Neuronal stem cell (in vitro differentiated cells): ENCODE measurements around the gene MUC6. TPM values are rescaled to one million over a fixed set of nuclear protein-coding genes. Genes with fewer than 3 reads are reported as not detected.

ENCODE experiments used
- DNase-seq: peaks from one replicate; pipeline ENCODE4 v3.0.0-alpha.2; 2013; ENCODE audit warnings: low spot score
- H2AFZ ChIP-seq: one replicate; pipeline ENCODE4 v1.6.1; 2013; ENCODE audit warnings: mild to moderate bottlenecking, low read length, inconsistent platforms
- H2AK5ac ChIP-seq: 2 replicates; pipeline ENCODE4 v1.6.1; 2013; ENCODE audit warnings: low read depth, mild to moderate bottlenecking, inconsistent platforms, low read length, moderate library complexity, mixed read lengths
- H2BK120ac ChIP-seq: 2 replicates; pipeline ENCODE4 v1.6.1; 2013; ENCODE audit warnings: low read depth, mild to moderate bottlenecking, inconsistent platforms, low read length, moderate library complexity, mixed read lengths
- H2BK12ac ChIP-seq: one replicate; pipeline ENCODE4 v1.6.1; 2013; ENCODE audit warnings: low read length, inconsistent platforms
- H2BK15ac ChIP-seq: 2 replicates; pipeline ENCODE4 v1.6.1; 2013; ENCODE audit warnings: mild to moderate bottlenecking, low read length, inconsistent platforms, mixed read lengths
- H2BK5ac ChIP-seq: one replicate; pipeline ENCODE4 v1.6.1; 2013; ENCODE audit warnings: inconsistent platforms, mild to moderate bottlenecking, low read length, moderate library complexity
- H3K14ac ChIP-seq: one replicate; pipeline ENCODE4 v1.6.1; 2013; ENCODE audit warnings: low read length, inconsistent platforms
- H3K18ac ChIP-seq: 2 replicates; pipeline ENCODE4 v1.6.1; 2013; ENCODE audit warnings: low read length, inconsistent platforms
- H3K23ac ChIP-seq: 2 replicates; pipeline ENCODE4 v1.6.1; 2013; ENCODE audit warnings: low read depth, mild to moderate bottlenecking, mixed read lengths, low read length, inconsistent platforms; ENCODE audit not compliant: poor library complexity
- H3K27ac ChIP-seq: replicated peaks from 3 replicates; pipeline ENCODE4 v1.5.1; 2013; ENCODE audit warnings: low read length, inconsistent platforms
- H3K27me3 ChIP-seq, 3 experiments: 2 replicates each; pipeline ENCODE4 v1.6.1; 2013; ENCODE audit warnings: low read length in 3 of 3, mild to moderate bottlenecking in 2 of 3, inconsistent platforms in 1 of 3, low read depth in 1 of 3, mixed read lengths in 1 of 3, moderate library complexity in 1 of 3; ENCODE audit not compliant: control insufficient read depth in 3 of 3, insufficient read depth in 3 of 3
- H3K36me3 ChIP-seq, 2 donors: replicated peaks in 1 of 2; 2 replicates each; pipeline ENCODE4 v1.6.1; 2013; ENCODE audit warnings: low read length in 2 of 2; ENCODE audit not compliant: control insufficient read depth in 2 of 2, insufficient read depth in 2 of 2
- H3K4ac ChIP-seq: 2 replicates; pipeline ENCODE4 v1.6.1; 2013; ENCODE audit warnings: inconsistent platforms, mild to moderate bottlenecking, low read length, moderate library complexity
- H3K4me1 ChIP-seq, 2 donors: 1 replicate in 1 of 2; 2 replicates in 1 of 2; pipeline ENCODE4 v1.6.1; 2013; ENCODE audit warnings: low read length in 2 of 2, low read depth in 1 of 2; ENCODE audit not compliant: control insufficient read depth in 2 of 2, insufficient read depth in 1 of 2
- H3K4me2 ChIP-seq: one replicate; pipeline ENCODE4 v1.6.1; 2013; ENCODE audit warnings: mild to moderate bottlenecking, low read length, inconsistent platforms; ENCODE audit not compliant: insufficient read depth, poor library complexity, severe bottlenecking
- H3K4me3 ChIP-seq, 2 donors: 2 replicates each; pipeline ENCODE4 v1.5.1; 2013; ENCODE audit warnings: low read length in 2 of 2, mild to moderate bottlenecking in 2 of 2, inconsistent platforms in 1 of 2, moderate library complexity in 1 of 2
- H3K79me1 ChIP-seq: one replicate; pipeline ENCODE4 v1.6.1; 2013; ENCODE audit warnings: low read depth, mild to moderate bottlenecking, inconsistent platforms, low read length, moderate library complexity
- H3K9ac ChIP-seq: one replicate; pipeline ENCODE4 v1.6.1; 2013; ENCODE audit warnings: mild to moderate bottlenecking, low read depth, low read length, inconsistent platforms; ENCODE audit not compliant: poor library complexity
- H3K9me3 ChIP-seq, 2 donors: replicated peaks in 1 of 2; 2 replicates each; pipeline versions ENCODE3 to v1.6.1; 2013; ENCODE audit warnings: low read length in 2 of 2, mild to moderate bottlenecking in 2 of 2, inconsistent platforms in 1 of 2, low read depth in 1 of 2, mixed read lengths in 1 of 2, moderate library complexity in 1 of 2; ENCODE audit not compliant: control insufficient read depth in 2 of 2, insufficient read depth in 1 of 2
- H4K8ac ChIP-seq: one replicate; pipeline ENCODE4 v1.6.1; 2013; ENCODE audit warnings: low read depth, mild to moderate bottlenecking, inconsistent platforms, low read length, moderate library complexity
- H4K91ac ChIP-seq: one replicate; pipeline ENCODE4 v1.6.1; 2013; ENCODE audit warnings: low read length, low read depth, mild to moderate bottlenecking, inconsistent platforms; ENCODE audit not compliant: poor library complexity
- WGBS, 2 donors: extraction: QIAGEN DNeasy Blood & Tissue Kit; methylation state at CpG; one replicate each; pipeline ENCODE4 v1.1.7; 2013; ENCODE audit warnings: missing lambda C conversion rate in 2 of 2, mixed read lengths in 1 of 2; ENCODE audit not compliant: insufficient read length in 2 of 2, insufficient replicate concordance in 1 of 2; ENCODE audit errors: extremely low coverage in 2 of 2; 5-methylcytosine and 5-hydroxymethylcytosine counted together
- polyA plus RNA-seq, 2 experiments: library from polyadenylated mRNA; stranded (reverse); fragments of 200-250 nt; gene quantifications; one replicate each; pipeline ENCODE4 v1.2.3, GENCODE V29; 2013

Gene MUC6
- not detected for polyA plus RNA-seq (2013, experiment 1 of 2)
- not detected for polyA plus RNA-seq (2013, experiment 2 of 2)

- peaks cover 0 to 9% of the 10 kb centered on the region in 2 donors for H3K4me1 ChIP-seq
- H4K91ac ChIP-seq, result no peak within 1 kb of the TSS
- H2BK12ac ChIP-seq, result peak within 1 kb of the TSS; percentile 73
- H3K14ac ChIP-seq, result peak within 1 kb of the TSS; percentile 8
- peak within 1 kb of the TSS; percentile 58 for H2AFZ ChIP-seq
- H2BK5ac ChIP-seq, result peak within 1 kb of the TSS; percentile 87
- peaks cover 0 to 7% of the 10 kb centered on the region in 2 donors for H3K9me3 ChIP-seq
- peak within 1 kb of the TSS; percentile 84 for H2AK5ac ChIP-seq
- peak within 1 kb of the TSS; percentile 60 for H3K9ac ChIP-seq
- H2BK15ac ChIP-seq, result peak within 1 kb of the TSS; percentile 99
- no peak for DNase-seq
- H3K4ac ChIP-seq, result no peak within 1 kb of the TSS
- peak within 1 kb of the TSS; percentile 31 for H2BK120ac ChIP-seq
- H3K23ac ChIP-seq, result peak within 1 kb of the TSS; percentile 80
- peak within 1 kb of the TSS; percentile 65 for H4K8ac ChIP-seq
- H3K18ac ChIP-seq, result peak within 1 kb of the TSS; percentile 81
- H3K4me3 ChIP-seq, result no peak within 1 kb of the TSS
- H3K4me2 ChIP-seq, result no peak within 1 kb of the TSS
- H3K79me1 ChIP-seq, result no peaks in the 10 kb centered on the region
- no CpG with 5 or more reads among the region's 42 CpGs for WGBS, 2 donors
- peaks cover 0 to 4% (median 2%) of the 10 kb centered on the region in 3 experiments for H3K27me3 ChIP-seq
- no peaks in the 10 kb centered on the region for H3K36me3 ChIP-seq
- no peak within 1 kb of the TSS for H3K27ac ChIP-seq
Observed at GRCh38 chr11:1036303-1036923, at the start of gene MUC6. MUC6 (minus strand) TSS chr11:1036718; CDS start chr11:1036655, 63 bp downstream.

- no peaks in the 10 kb centered on the region for H3K36me3 ChIP-seq
- H3K23ac ChIP-seq, result no peak overlapping the region
- H3K4me1 ChIP-seq, result no peaks in the 10 kb centered on the region
- no peak overlapping the region for H4K8ac ChIP-seq
- peaks cover 0 to 1% of the 10 kb centered on the region in 2 donors for H3K9me3 ChIP-seq
- H3K27me3 ChIP-seq, result peaks cover 0 to 8% (median 0%) of the 10 kb centered on the region in 3 experiments
- H3K4me2 ChIP-seq, result no peak overlapping the region
- WGBS, 2 donors, result no CpG with 5 or more reads among the region's 26 CpGs
- no peak for DNase-seq
- H3K4ac ChIP-seq, result no peak overlapping the region
- no peak overlapping the region for H2AFZ ChIP-seq
- H3K27ac ChIP-seq, result no peak overlapping the region
- H3K4me3 ChIP-seq, result peak overlapping the region in 1 of 2 donors; percentile 41
- H3K9ac ChIP-seq, result no peak overlapping the region
- peak overlapping the region; percentile 75 for H2BK15ac ChIP-seq
- peak overlapping the region; percentile 47 for H3K14ac ChIP-seq
- H2BK12ac ChIP-seq, result peak overlapping the region; percentile 84
- H3K79me1 ChIP-seq, result peaks cover 3% of the 10 kb centered on the region
- no peak overlapping the region for H4K91ac ChIP-seq
- peak overlapping the region; percentile 80 for H3K18ac ChIP-seq
- H2AK5ac ChIP-seq, result peak overlapping the region; percentile 94
- H2BK120ac ChIP-seq, result no peak overlapping the region
- peak overlapping the region; percentile 75 for H2BK5ac ChIP-seq
Observed at GRCh38 chr11:1085440-1086170, 49.1 kb upstream of the MUC6 start.

GRCh38 chr11:1084561-1085439 is 48.3 kb upstream of the MUC6 start:
- Histone ChIP-seq H2AFZ (no peak overlapping the region), H3K36me3 (no peaks in the 10 kb centered on the region), H3K27me3 (peaks cover 0 to 8% (median 0%) of the 10 kb centered on the region in 3 experiments), H3K79me1 (peaks cover 3% of the 10 kb centered on the region), H2BK15ac (peak overlapping the region; percentile 58), H3K4me1 (no peaks in the 10 kb centered on the region), H2AK5ac (peak overlapping the region; percentile 88), H2BK120ac (no peak overlapping the region), H3K4me2 (no peak overlapping the region), H2BK5ac (peak overlapping the region; percentile 75), H2BK12ac (peak overlapping the region; percentile 22), H3K9me3 (peaks cover 0 to 1% of the 10 kb centered on the region in 2 donors), H3K18ac (peak overlapping the region; percentile 90), H3K27ac (no peak overlapping the region), H4K91ac (no peak overlapping the region), H3K4me3 (no peak overlapping the region), H3K23ac (peak overlapping the region; percentile 97), H3K14ac (peak overlapping the region; percentile 100), H3K9ac (peak overlapping the region; percentile 60), H3K4ac (no peak overlapping the region), H4K8ac (no peak overlapping the region)
- no peak for DNase-seq
- WGBS, 2 donors, result no CpG with 5 or more reads among the region's 49 CpGs
